GM18498 (cell line): ENCODE measurements around the gene NUTF2.
"Not testable (repeated sequence)": the region's sequence is repeated elsewhere in the genome, so short reads cannot be mapped to it uniquely, and the experiment has no call there.

Experiments
- ATAC-seq: cut with Tn5 transposase; IDR thresholded peaks from one replicate; pipeline ENCODE4 v1.9.1; 2021; ENCODE audit warnings: mild to moderate bottlenecking, moderate library complexity; ENCODE audit not compliant: unreplicated experiment

NUTF2 gene

DNA sequence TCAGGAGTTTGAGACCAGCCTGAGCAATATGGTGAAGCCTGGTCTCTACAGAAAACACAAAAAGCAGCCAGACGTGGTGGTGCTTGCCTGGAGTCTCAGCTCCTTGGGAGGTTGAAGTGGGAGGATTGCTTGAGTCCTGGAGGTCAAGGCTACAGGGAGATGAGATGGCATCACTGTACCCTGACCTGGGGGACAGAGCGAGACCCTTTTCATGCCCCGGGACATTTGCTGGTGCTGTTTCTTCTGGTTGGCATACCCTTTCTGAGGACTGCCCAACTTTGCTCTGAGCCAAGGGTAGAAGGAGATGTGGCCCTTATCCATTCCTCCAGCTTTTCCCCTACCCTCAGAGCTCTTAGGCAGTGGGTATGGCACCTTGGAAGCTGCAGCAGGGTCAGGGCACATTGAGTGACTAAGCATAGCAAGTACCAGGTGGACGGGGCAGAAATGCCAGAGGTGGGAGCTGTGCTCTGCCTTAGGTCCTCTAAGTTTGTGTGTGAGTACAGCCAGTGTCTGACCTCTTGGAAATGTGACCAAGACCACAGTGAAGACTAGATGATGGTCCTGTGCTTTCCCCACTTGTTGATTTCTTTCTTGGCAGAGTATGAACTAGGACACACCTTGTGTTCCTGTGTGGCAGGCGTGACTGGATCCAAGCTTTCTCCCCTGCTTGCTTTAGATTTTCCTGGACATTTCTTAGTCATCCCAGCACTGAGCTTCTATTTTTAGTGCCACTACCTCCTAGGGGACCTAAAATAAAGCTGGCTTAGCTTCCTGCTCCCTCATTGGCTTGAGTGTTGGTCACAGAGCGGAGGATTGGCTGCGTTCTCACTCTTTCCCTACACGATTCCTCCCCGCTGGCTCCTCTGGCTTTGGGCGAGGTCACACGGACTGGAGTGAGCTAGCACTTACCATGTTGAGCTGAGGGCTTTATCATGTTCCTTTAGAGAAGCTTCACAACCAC, 16.2 kb downstream of the NUTF2 start:
- no peak for ATAC-seq

GRCh38 chr16:67864044-67864443, 17.3 kb downstream of the NUTF2 start:
- not testable (repeated sequence) for ATAC-seq

DNA sequence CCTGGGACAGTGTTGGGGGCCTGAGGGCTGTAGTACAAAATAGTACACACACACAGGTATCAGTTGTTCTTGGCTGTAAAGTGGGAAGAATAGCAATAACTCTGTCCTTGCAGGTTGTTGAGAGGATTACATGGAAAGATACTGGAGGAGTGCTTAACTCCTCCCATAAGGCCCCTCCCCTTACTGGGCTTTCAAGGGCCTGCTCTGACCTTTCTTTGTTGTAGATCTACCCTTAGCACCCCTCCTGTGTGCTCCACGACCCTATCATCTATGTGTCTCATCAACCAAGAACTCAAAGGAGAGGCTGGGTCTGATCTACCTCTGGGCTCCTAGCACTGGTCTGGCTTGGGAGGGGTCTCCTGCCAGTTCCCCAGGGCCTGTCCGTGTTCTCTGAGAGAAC, 17.9 kb downstream of the NUTF2 start:
- no peak for ATAC-seq

DNA sequence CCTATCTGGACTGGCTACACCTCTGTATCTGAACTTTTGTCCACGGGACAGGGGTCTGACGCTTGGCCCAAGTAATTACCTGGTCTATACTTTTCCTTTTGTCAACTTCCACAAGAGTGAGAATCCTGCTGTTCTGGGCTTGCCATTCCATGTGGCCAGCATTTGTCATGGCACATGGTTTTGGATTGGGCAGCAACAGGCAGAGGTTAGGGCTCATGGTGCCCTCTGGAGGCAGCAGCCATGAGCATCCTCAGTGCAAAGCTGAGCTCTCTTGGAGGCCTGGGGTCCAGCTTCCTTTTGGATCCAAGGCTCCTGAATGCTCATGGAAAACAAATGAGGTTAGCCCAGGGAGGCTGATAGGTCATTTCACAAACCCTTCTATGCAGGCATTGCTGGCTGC, 18.6 kb downstream of the NUTF2 start:
- no peak for ATAC-seq

- ATAC-seq, result no peak
These were observed 21.6 kb downstream of the NUTF2 start for GRCh38 chr16:67868290-67868689.

- no peak for ATAC-seq
These were observed 22.9 kb downstream of the NUTF2 start for GRCh38 chr16:67869653-67870052.

DNA sequence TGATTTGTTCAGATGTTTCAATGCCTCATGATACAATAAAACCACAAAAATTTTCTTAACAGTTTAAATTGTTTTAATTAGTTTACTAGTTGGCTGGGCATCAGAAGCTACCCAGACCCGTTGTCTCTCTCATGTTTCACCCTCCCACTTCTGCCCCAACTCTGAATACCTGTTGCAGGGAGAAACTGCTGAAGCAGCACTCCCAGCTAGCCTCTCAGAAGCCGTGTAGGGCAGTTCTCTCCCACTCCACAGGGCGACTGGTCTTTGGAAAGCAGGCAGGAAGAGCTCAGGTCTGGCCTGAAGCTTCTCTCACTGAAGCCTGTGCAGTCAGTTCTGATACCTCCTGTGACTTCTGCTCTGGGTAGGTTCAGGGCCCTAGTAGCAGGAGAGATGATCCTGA, 24.5 kb downstream of the NUTF2 start:
- ATAC-seq, result no peak

DNA sequence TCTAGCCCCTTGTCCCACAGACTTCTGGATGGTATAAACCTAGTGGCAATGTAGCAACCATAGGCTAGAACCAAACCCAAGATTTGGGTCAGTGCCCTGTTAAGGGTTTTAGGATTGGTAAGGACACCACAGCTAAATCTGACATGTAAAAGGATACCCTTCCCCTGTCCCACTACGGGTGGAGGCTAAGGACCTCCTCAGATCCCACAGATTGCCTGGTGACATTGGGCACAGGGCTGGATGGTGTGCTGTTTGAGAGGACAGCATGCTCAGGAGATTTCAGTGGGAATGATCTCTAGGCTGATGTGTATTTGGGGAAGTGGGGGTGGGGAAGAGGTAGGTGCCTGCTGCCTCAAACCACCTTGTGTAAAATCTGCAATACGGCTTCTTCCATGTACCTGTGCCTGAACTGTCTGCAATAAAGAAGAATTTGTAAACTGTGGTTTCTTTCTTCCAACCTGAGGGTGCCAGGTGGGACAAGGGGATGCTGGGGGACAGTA, 25.4 kb downstream of the NUTF2 start:
- ATAC-seq, result no peak

DNA sequence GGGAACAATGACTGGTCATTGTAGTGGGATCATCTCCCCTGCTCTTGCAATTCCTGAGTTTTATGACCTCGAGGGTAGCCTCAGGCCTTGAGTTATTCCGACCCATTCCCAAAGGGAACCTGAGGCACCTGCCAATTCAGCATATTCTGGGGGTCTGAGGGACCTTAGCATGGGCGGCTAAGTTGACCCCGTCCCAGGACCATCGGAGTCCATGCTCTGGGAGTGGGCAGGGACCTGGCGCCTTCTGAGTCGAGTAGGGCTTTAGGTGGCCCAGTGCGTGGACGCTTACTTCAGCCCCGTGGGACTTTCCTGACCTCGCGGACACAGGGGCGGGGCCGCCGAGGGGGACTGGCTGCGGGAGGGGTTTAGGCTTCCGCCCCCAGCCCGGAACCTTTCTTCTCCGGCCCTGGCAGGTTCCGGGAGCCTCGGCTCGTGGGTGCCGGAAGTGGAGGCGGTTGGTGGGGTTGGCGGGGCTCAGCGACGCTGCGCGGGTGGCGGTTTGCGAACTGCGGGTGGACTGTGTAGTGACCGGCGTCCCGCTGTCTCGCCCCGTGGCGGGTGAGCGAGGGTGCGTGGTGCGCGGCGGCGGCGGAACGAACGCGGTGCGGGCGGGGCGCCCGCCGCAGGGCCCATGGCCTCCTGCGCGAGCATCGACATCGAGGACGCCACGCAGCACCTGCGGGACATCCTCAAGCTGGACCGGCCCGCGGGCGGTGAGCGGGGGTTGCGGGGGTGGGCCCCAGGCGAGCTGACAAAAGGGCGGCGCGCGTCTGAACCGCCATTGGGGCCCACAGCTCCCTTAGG, 26.1 kb downstream of the NUTF2 start, which contains the start of gene EDC4:
EDC4 (plus strand) TSS at position 422 of the 804 bp plus-strand sequence; CDS start at position 632, 210 bp downstream.
- peak; percentile 83 for ATAC-seq

GRCh38 chr16:67873435-67874370, 27.0 kb downstream of the NUTF2 start:
- no peak for ATAC-seq

GRCh38 chr16:67874372-67874771, 27.6 kb downstream of the NUTF2 start:
- no peak for ATAC-seq

GRCh38 chr16:67877064-67877463, 30.3 kb downstream of the NUTF2 start:
- ATAC-seq, result no peak

DNA sequence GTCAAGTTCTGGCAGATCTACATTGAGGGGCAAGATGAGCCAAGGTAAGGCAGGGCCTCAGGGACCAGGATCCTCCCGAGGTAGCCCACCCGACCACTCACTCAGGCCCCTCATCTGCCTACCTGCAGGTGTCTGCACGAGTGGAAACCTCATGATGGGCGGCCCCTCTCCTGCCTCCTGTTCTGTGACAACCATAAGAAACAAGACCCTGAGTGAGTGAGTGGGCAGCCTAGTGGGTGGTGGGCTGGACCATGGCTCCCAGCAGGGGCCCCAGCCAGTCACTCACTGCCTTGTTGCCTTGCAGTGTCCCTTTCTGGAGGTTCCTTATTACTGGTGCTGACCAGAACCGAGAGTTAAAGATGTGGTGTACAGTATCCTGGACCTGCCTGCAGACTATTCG, 31.5 kb downstream of the NUTF2 start:
- no peak for ATAC-seq

- ATAC-seq, result no peak
These were observed 32.1 kb downstream of the NUTF2 start for GRCh38 chr16:67878846-67879245.

DNA sequence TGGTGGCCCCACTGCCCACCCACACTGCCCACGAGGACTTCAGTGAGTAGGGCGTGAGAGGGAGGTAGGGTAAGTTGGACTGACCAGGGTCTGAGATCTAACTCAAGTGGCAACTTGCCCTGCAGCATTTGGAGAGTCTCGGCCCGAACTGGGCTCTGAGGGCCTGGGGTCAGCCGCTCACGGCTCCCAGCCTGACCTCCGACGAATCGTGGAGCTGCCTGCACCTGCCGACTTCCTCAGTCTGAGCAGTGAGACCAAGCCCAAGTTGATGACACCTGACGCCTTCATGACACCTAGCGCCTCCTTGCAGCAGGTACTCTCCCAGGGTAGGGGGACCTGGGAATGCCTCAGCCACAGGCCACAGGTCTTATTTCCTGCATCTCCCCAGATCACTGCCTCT, 32.7 kb downstream of the NUTF2 start:
- ATAC-seq, result no peak

GRCh38 chr16:67879936-67880335, 33.2 kb downstream of the NUTF2 start:
- no peak for ATAC-seq

- no peak for ATAC-seq
These were observed 33.9 kb downstream of the NUTF2 start for GRCh38 chr16:67880584-67880983.

DNA sequence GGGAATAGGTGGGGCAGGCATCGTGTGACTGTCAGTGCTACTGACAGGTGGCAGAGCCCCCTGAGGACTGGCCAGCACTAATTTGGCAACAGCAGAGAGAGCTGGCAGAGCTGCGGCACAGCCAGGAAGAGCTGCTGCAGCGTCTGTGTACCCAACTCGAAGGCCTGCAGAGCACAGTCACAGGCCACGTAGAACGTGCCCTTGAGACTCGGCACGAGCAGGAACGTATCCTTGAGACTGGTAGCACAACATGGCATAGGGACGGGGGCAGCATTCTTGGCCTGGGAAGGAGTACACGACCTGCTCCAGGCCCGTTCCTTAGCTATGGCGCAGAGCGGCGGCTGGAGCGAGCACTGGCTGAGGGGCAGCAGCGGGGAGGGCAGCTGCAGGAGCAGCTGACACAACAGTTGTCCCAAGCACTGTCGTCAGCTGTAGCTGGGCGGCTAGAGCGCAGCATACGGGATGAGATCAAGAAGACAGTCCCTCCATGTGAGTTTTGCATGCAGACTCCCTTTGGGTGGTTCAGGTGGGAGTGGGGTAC, 35.0 kb downstream of the NUTF2 start:
- no peak for ATAC-seq

DNA sequence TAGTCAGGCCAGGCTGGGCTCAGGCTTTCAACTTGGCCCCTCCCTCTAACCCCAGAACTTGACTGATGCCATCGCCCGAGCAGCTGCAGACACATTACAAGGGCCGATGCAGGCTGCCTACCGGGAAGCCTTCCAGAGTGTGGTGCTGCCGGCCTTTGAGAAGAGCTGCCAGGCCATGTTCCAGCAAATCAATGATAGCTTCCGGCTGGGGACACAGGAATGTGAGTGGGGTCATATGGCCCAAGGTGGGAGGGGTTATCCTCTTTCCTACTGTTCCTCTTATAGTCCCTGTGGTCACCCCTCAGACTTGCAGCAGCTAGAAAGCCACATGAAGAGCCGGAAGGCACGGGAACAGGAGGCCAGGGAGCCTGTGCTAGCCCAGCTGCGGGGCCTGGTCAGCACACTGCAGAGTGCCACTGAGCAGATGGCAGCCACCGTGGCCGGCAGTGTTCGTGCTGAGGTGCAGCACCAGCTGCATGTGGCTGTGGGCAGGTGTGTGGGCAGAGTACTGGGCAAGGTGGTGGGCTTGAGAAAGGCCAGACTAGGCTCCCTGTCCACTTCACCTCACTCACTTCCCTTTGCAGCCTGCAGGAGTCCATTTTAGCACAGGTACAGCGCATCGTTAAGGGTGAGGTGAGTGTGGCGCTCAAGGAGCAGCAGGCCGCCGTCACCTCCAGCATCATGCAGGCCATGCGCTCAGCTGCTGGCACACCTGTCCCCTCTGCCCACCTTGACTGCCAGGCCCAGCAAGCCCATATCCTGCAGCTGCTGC, 35.8 kb downstream of the NUTF2 start:
- no peak for ATAC-seq
